C1 segment of cervical spinal cord (tissue), 14 donors: Measurements from ENCODE around the gene TADA2A.
A peak's percentile ranks its signal among the peaks of the same experiment; 100 is the strongest.

Source experiments
- DNase-seq, 14 donors: peaks; one replicate each; lab custom pipeline; 2025; lab: John Stamatoyannopoulos, UW

TADA2A gene

GRCh38 chr17:37461668-37462067 is 55.0 kb downstream of the TADA2A start:
- DNase-seq = no peak

- DNase-seq = no peak
Measured at GRCh38 chr17:37462492-37462891, 55.8 kb downstream of the TADA2A start.

DNA sequence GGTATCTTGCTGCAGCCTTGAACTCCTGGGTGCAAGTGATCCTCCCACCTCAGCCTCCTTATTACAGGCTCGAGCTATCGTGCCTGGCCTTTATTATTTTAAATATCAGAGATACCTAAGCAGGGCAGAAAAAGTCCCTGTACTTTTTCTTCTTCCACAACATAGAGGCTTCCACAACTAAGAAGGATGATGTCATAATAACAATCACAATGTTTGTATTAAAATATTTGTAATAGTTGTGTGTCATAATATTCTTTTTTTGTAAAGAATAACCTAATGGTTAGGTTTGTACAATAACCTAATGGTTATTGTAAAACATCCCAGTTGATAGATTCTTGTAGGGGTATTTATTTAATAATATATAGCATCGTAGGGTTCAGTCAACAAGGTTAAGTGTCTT is 56.4 kb downstream of the TADA2A start:
- DNase-seq = no peak

DNA sequence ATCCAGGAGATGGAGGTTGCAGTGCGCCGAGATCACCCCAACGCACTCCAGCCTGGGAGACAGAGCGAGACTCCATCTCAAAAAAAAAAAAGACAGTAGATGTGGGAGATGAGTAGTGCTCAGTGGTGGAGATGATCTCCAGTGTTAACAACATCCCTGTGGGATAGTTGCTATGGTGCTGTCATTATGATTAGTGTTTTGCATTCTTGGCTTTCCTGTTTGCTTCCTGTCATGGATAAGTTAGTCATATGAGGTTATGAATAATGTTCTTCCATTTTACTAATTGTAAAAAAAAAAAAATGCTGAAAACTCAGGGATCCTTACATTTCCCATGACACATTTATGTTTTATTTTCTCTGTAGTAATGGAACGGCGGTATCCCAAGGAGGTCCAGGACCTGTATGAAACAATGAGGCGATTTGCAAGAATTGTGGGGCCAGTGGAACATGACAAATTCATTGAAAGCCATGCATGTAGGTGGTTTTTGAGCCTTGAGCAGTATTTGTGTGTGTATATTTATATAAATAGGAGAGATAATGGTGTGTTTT is 58.5 kb downstream of the TADA2A start:
- no peak for DNase-seq

DNA sequence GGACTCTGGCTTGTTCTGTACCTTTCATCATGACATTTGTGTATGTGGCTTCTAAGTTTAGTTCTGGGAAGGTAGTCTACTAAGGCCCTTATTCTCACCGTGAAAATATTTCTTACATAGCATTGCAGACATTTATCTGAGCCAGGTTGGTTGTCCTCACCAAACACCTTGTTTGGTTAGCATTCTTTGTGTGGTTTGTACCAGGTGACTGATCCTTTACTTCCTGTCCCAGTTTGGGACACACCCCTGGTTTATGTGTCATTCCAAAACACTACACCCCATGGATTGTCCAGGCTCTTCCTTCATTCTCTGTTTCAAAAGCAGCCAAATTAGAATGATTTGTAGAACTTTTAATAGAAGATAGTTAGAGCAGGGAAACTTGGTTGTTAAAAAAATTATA is 59.8 kb downstream of the TADA2A start:
- DNase-seq = no peak

DNA sequence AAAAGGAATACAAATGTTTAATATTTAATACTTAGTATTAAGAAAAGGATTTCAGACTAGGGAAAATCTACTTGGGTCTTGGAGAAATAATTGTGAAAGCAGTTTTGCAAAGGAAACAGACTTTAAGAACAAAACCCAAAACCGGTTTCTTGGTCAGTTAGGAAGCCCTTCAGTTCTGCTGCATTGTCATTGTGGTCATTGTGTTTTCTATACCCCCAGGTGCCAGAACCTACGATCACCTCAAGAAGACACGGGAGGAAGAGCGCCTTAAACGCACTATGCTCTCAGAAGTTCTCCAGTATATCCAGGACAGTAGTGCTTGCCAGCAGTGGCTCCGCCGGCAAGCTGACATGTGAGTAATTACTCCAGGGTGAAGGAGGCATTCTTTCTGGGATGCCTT is 63.5 kb downstream of the TADA2A start:
- DNase-seq = no peak

GRCh38 chr17:37475731-37476420 is 69.2 kb downstream of the TADA2A start:
- DNase-seq = no peak

DNA sequence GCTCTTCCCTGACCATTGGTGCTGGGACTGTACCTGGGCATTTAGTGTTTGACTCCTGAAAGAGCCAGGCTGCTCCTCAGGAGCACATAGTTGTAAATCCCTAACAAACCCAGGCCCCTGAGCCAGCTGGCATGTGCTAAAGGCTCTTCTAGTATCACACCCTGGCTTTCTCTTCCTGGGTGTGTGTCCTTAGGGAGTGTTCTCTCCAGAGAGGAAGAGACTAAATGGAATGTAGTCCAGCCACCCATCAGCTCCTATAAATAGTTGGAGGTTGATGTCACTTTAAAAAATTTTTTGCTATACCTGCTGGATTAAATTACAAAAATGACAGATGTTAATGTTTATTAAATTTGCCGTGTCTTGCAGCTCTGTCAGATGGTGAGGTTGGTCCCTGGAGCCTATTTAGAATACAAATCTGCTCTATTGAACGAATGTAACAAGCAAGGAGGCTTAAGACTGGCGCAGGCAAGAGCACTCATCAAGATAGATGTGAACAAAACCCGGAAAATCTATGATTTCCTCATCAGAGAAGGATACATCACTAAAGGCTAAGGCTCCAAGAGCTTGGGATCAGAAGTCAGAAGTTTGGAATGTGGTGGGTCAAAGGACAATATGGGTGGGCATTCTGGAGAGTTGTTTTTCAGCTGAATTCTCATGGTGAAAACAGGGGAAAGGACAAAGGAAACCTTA is 69.9 kb downstream of the TADA2A start:
- DNase-seq = no peak

DNA sequence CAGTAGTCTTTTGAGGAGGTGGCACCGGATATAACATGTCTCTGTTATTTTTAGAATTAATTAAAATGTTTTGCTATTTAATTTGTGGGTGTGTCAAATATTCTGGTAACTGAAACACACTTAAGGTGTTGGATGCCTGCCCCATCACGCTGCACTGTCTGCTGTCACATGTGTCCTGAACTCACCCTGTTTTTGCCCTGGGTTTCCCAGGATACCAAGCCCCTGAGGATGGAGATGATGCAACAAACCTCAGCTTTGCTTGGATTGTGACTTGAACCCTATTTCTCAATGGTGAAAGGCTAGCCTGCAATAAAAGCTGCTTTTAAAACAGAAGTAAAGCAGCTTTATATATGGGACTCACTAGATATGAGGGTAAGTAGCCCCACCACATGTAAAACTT is 71.5 kb downstream of the TADA2A start:
- peak in 1 of 14 donors; percentile 3 for DNase-seq

GRCh38 chr17:37479025-37479424 is 72.3 kb downstream of the TADA2A start:
- DNase-seq = no peak

GRCh38 chr17:37480427-37480826 is 73.7 kb downstream of the TADA2A start:
- DNase-seq = no peak

- DNase-seq = no peak
Measured at GRCh38 chr17:37481001-37481665, 74.4 kb downstream of the TADA2A start.

DNA sequence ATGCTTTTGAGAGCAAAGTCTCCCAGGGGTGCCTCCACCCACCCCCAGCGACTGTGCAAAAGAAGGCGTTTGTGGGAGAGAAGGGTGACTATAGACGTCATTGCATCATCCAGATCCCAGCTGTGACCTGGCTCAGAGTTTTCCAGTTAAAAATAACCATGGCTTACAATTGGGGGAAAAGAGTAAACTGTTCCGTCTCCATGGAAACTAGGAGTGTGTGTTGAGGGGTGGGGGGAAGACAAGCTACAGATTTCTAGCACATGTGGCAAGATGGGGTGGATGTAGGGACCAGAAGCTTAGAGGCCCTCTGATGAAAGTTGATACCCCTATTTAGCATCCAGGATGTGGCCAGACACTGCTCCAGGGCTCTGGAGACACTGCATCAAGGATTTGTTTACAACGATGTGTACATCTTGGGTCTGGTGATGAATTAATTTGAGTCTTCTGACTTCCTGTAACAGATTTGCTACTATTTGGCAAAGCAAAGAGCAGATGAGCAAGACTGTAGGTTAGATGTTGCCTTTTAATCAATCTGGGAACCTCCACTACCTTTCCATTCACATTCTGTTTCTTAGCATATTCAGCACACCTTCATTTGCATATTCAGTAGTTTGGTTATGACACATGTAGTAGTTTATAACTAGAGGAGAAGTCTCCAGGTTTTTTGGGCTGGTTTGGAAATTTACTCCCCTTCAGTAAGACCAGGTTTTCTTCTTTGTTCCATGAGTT is 76.8 kb downstream of the TADA2A start:
- DNase-seq = no peak

- no peak for DNase-seq
Measured at GRCh38 chr17:37485938-37486570, 79.4 kb downstream of the TADA2A start.

DNA sequence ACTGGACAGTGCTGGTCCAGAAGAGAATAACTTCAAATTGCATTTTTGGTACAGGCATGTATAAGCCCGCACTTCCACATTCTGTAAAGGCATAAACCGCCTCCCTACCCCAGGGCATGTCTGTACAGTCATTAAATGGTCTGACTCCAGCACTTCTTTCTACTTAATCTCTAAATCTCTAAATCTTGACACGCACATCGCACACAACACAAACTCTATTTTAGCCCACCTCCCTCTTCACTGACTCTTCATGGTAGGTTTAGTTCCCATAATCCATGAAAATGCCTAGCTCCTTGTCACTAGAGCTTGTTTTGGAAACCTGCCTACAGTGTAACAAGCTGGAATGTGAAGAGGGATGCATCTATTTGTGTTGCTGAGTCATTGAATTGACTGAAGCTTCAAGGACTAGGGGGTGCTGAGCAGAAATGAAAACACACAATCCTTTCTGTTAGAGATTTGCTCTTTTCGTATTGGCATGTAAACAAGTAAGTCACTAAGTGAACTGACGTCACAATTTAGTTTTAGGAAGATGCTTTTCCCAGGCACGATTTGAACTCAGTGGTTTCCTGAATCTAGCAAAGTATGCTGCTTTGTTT is 81.4 kb downstream of the TADA2A start:
- peak in 2 of 14 donors; percentile 4 to 20 for DNase-seq

- DNase-seq = peak in 11 of 14 donors; percentile 26 to 79 (median 47)
Measured at GRCh38 chr17:37488607-37489196, 82.0 kb downstream of the TADA2A start.

GRCh38 chr17:37489197-37490001 is 82.7 kb downstream of the TADA2A start, which contains the start of gene DUSP14:
Gene DUSP14, plus strand, starts transcription at chr17:37489891. Its CDS starts 22,382 bp downstream, at chr17:37512273.
- peak in 12 of 14 donors; percentile 52 to 89 (median 68) for DNase-seq

DNA sequence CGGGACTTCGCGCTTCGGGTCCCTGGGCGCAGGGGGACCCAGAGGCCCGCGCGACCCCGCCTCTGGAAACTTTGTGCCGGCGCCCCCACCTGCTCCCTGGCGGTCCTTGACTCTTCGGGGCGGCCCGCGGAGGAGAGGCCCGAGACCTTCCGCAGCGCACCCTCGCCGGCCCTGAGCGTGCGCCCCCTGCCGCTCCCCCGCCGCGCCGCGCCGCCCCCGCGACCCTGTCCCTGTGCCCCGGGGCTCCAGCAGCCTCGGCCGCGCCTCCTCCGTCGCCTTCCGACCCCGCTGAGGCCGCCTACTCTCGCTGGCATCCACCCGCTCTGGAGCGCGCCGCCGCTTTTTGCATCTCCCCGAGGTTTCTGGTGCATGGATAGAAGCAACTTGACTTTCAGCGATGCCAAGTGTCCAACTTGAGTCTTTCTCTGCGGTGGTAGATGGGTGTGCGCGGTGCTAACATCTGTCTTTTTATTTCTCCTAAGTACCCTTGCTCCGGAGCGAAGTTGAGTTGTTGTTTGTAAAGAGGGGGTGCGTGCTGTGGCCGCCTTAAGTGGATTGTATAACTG is 83.4 kb downstream of the TADA2A start:
- DNase-seq = peak in 10 of 14 donors; percentile 23 to 76 (median 51)
